Panc1 (cell line): Measurements from ENCODE around the gene RBL2. TPM values are rescaled to one million over a fixed set of nuclear protein-coding genes. Genes with fewer than 3 reads are reported as not detected.

Experiments
- ATAC-seq: fragments of 200-7000 bp; cut with Tn5 transposase; 2 replicates; pipeline ENCODE4 v1.9.1; 2020; ENCODE audit warnings: mild to moderate bottlenecking, moderate library complexity
- BruUV-seq: library from RNA; stranded (reverse); fragments of 400-500 nt; replicated peaks from 2 replicates; lab custom pipeline; 2021; lab: Mats Ljungman, UMichigan
- CTCF ChIA-PET: fragments of 300-600 bp; sonication (Branson Sonifier 250); formaldehyde crosslinking; loops from one replicate; lab custom pipeline; 2022; ENCODE audit warnings: antibody characterized with exemption; lab: Charles Lee
- POLR2A ChIA-PET: fragments of 300-600 bp; sonication (Branson Sonifier 250); formaldehyde crosslinking; loops from one replicate; lab custom pipeline; 2022; ENCODE audit warnings: antibody characterized with exemption; lab: Charles Lee
- DNase-seq: peaks from one replicate; pipeline ENCODE4 v3.0.0-alpha.2; 2010; ENCODE audit warnings: low read depth, low spot score
- H3K27ac ChIP-seq: 2 replicates; pipeline ENCODE4 v1.5.1; 2011; ENCODE audit warnings: mild to moderate bottlenecking, low read length, inconsistent platforms
- H3K27me3 ChIP-seq: fragments of 200-500 bp; sonication (Bioruptor generic); 2 replicates; pipeline ENCODE4 v1.6.0; 2014; ENCODE audit warnings: low read length, inconsistent platforms; ENCODE audit not compliant: control insufficient read depth, insufficient read depth
- H3K36me3 ChIP-seq: fragments of 200-500 bp; sonication (Bioruptor generic); 2 replicates; pipeline ENCODE4 v1.5.1; 2014; ENCODE audit warnings: inconsistent platforms, mild to moderate bottlenecking, low read length, moderate library complexity; ENCODE audit not compliant: control insufficient read depth, insufficient read depth
- H3K4me1 ChIP-seq: 2 replicates; pipeline ENCODE4 v1.5.1; 2011; ENCODE audit warnings: inconsistent platforms, mild to moderate bottlenecking, low read length, moderate library complexity; ENCODE audit not compliant: control insufficient read depth, insufficient read depth
- H3K4me3 ChIP-seq, 2 experiments: 2 replicates each; pipeline ENCODE4 v1.5.1; 2011 to 2012; ENCODE audit warnings: low read depth in 2 of 2, low read length in 2 of 2, mild to moderate bottlenecking in 2 of 2, inconsistent platforms in 1 of 2, moderate library complexity in 1 of 2
- H3K9me3 ChIP-seq: fragments of 200-500 bp; sonication (Bioruptor generic); 2 replicates; pipeline ENCODE4 v1.5.1; 2014; ENCODE audit warnings: low read depth, mild to moderate bottlenecking, inconsistent platforms, low read length, moderate library complexity; ENCODE audit not compliant: control insufficient read depth, insufficient read depth
- CTCF ChIP-seq: fragments of 450-650 bp; IDR thresholded peaks from 2 replicates; pipeline ENCODE4 v1.5.1; 2017; ENCODE audit warnings: mild to moderate bottlenecking
- POLR2AphosphoS5 ChIP-seq: IDR thresholded peaks from 2 replicates; pipeline ENCODE4 v1.6.1; 2012; ENCODE audit warnings: mild to moderate bottlenecking, low read depth, low read length, moderate library complexity
- REST ChIP-seq, 2 experiments: IDR thresholded peaks; 2 replicates each; pipeline ENCODE4 v1.6.1; 2011 to 2012; ENCODE audit warnings: low read depth in 2 of 2, control low read depth in 1 of 2, low read length in 1 of 2, mild to moderate bottlenecking in 1 of 2, moderate library complexity in 1 of 2; ENCODE audit not compliant: insufficient read depth in 1 of 2
- SIN3A ChIP-seq: IDR thresholded peaks from 2 replicates; pipeline ENCODE4 v1.6.1; 2012; ENCODE audit warnings: low read depth, mild to moderate bottlenecking, low read length, moderate library complexity, borderline replicate concordance; ENCODE audit not compliant: insufficient read depth
- TCF7L2 ChIP-seq: IDR thresholded peaks from 2 replicates; pipeline ENCODE4 v1.6.1; 2011; ENCODE audit warnings: mild to moderate bottlenecking, low read depth, low read length, inconsistent platforms
- in situ Hi-C: cut with HindIII; loops from 2 replicates; pipeline ENCODE4 v1.10.0; 2016; ENCODE audit warnings: low sequenced_read_pairs, low pct_unique_long_range_greater_than_20kb
- intact Hi-C: fragments of 100-400 bp; cut with micrococcal nuclease; formaldehyde crosslinking; loops from one replicate; pipeline ENCODE4 v1.10.0; 2022; ENCODE audit not compliant: unreplicated experiment
- total RNA-seq: library from RNA; stranded (reverse); gene quantifications from one replicate; pipeline ENCODE4 v1.2.1, GENCODE V29; 2021; ENCODE audit not compliant: unreplicated experiment

RBL2 gene
- total RNA-seq, 1 experiment from 2014 or later: 28.9 TPM

- no TSS peak for BruUV-seq
- intact Hi-C loops (no loop called here), in situ Hi-C loops (no loop called here)
- Histone ChIP-seq H3K9me3 (no peaks in the 10 kb centered on the region), H3K27ac (no peak overlapping the region), H3K4me1 (no peaks in the 10 kb centered on the region), H3K36me3 (no peaks in the 10 kb centered on the region; the same call in 1 of the 2 replicates), H3K4me3 (no peak overlapping the region), H3K27me3 (no peaks in the 10 kb centered on the region)
- ATAC-seq: no peak
- no peak for DNase-seq
- TF ChIP-seq SIN3A (no peak), POLR2AphosphoS5 (no peak), TCF7L2 (no peak), CTCF (no peak), REST (IDR thresholded peaks at IDR 0.05; ENCODE audit: insufficient read depth in 1 of 2, low read depth in 2 of 2, low read length in 1 of 2) (no peak)
- ChIA-PET POLR2A (no interaction called here), CTCF (no interaction called here)
Measured at GRCh38 chr16:53453928-53454327, 19.7 kb downstream of the RBL2 start.

GRCh38 chr16:53456625-53457024 lies 22.4 kb downstream of the RBL2 start:
- intact Hi-C loops (no loop called here), in situ Hi-C loops (no loop called here)
- no peaks in the 10 kb centered on the region for H3K27me3 ChIP-seq
- no peak for DNase-seq
- H3K4me1 ChIP-seq: no peaks in the 10 kb centered on the region
- H3K36me3 ChIP-seq: no peaks in the 10 kb centered on the region; the same call in 1 of the 2 replicates
- TF ChIP-seq REST (IDR thresholded peaks at IDR 0.05; ENCODE audit: insufficient read depth in 1 of 2, low read depth in 2 of 2, low read length in 1 of 2) (no peak), CTCF (no peak), TCF7L2 (no peak), POLR2AphosphoS5 (no peak), SIN3A (no peak)
- no peak overlapping the region for H3K4me3 ChIP-seq
- no TSS peak for BruUV-seq
- no peak overlapping the region for H3K27ac ChIP-seq
- no peaks in the 10 kb centered on the region for H3K9me3 ChIP-seq
- ChIA-PET POLR2A (no interaction called here), CTCF (no interaction called here)
- ATAC-seq: no peak
